ENCODE measurements around the gene ANKIB1. TPM values are rescaled to one million over a fixed set of nuclear protein-coding genes. Genes with fewer than 3 reads are reported as not detected.

Gene ANKIB1
- total RNA-seq, 1 experiment from 2014 or later, result 17.5 TPM

DNA sequence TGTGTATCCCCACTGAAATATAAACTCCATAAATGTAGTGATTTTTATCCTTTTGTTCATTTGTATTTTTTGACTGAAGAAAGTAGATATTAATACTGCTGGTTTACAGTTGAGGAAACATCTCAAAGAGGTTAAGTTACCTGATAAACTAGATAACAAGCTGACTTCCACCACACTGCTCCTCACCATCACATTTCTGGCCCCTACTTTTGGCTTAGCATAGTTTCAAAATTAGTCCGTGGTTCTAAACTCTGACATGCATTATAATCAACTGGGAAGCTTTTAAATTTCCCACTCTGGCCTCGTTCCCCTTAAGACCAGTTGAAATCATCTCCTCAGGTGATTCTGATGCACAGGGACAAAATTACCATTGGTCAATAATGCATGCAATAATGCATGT lies 43.5 kb downstream of the ANKIB1 start:
- no peak for DNase-seq
- no peaks in the 10 kb centered on the region for H3K36me3 ChIP-seq (replicated peaks; ENCODE audit: control insufficient read depth, insufficient read depth, low read length)
- H3K4me3 ChIP-seq (ENCODE audit: insufficient read depth, low read depth, low read length), result no peak overlapping the region
- H3K27me3 ChIP-seq (ENCODE audit: control insufficient read depth, insufficient read depth, low read length), result no peaks in the 10 kb centered on the region

DNA sequence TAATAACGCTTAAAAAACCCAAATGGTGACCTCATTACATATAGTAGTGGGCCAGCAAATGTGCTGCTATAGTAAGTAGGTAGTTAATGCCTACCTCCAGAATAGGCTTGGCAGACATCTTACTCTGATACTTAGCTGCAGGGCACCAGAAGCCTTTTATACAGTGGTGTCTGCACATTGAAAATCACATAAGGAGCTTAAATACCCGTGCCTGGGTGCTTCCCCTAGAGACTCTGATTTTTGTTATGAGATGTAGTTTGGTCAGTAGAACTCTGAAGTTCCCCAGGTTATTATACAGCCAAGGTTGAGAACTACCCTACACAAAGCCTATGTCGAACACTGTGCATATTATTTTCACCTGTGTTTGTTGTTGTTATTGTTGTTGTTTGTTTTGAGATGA lies 47.2 kb downstream of the ANKIB1 start:
- no peaks in the 10 kb centered on the region for H3K36me3 ChIP-seq (replicated peaks; ENCODE audit: control insufficient read depth, insufficient read depth, low read length)
- no peak overlapping the region for H3K4me3 ChIP-seq (ENCODE audit: insufficient read depth, low read depth, low read length)
- no peak for DNase-seq
- no peaks in the 10 kb centered on the region for H3K27me3 ChIP-seq (ENCODE audit: control insufficient read depth, insufficient read depth, low read length)

DNA sequence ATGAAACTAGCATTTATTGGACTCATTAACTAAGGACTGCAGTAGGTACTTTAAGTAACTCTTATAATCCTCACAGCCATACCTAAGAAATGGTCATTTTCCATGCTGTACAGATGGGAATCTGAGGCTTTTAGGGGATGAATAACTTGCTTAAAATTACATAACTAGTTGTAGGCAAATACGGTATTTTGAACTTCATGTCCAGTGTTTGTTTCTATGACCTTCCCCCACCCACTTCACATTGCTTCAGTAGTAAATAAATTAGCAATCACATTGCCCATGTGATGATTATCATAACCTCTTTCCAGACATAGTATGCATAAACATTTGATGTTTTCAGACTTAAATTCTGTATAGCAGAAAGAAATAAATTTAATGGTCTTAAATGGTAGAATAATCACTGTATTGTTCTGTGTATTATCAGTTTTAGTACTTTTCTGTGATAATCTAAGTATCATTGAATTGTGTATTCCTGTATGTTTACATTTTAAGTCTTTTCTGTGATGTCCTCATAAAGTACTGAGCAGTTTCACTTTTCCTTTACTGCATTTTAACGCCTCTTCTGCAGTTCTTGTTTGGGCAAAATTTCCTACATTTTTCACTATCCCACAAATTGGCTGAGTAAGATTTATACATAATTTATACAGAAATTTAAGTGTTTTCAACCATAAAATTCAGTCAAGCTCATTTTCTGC lies 48.3 kb downstream of the ANKIB1 start:
- Histone ChIP-seq H3K36me3 (replicated peaks; ENCODE audit: control insufficient read depth, insufficient read depth, low read length) (no peaks in the 10 kb centered on the region), H3K27me3 (ENCODE audit: control insufficient read depth, insufficient read depth, low read length) (no peaks in the 10 kb centered on the region), H3K4me3 (ENCODE audit: insufficient read depth, low read depth, low read length) (no peak overlapping the region)
- no peak for DNase-seq

DNA sequence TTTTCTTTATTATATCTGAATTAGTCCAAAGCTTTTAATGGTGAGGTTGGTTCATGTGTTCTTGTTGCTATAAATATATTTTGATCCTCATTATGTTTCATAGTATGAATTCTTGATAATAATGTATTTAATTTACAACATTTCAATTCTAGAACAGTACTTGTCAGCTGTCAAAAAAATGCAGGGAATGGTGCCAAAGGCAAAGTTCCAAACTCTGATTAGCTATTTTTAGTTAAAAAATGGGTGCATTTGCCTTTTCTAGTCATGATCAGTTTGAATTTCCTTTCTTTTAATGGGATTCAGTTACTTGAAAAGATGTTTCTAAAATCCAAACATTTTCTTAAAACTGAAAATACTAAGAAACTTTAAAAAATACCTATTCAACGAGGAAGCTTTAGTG lies 49.6 kb downstream of the ANKIB1 start:
- Histone ChIP-seq H3K36me3 (replicated peaks; ENCODE audit: control insufficient read depth, insufficient read depth, low read length) (no peaks in the 10 kb centered on the region), H3K27me3 (ENCODE audit: control insufficient read depth, insufficient read depth, low read length) (no peaks in the 10 kb centered on the region), H3K4me3 (ENCODE audit: insufficient read depth, low read depth, low read length) (no peak overlapping the region)
- DNase-seq, result no peak

DNA sequence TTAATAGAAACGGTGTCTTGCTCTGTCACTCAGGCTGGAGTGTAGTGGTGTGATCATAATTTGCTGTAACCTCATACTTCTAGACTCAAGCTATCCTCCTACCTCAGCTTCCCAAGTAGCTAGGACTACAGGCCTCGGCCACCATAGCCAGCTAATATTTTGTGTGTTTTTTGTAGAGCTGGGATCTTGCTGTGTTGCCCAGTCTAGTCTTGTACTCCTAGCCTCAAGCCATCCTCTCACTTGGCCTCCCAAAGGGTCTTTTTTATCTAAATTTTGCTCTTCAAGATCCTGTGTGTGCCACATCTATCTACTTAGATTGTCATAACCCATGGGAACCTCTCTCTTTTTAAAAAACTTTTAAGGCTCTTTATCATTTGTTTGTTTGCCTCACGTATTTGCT lies 50.5 kb downstream of the ANKIB1 start:
- Histone ChIP-seq H3K4me3 (ENCODE audit: insufficient read depth, low read depth, low read length) (no peak overlapping the region), H3K36me3 (replicated peaks; ENCODE audit: control insufficient read depth, insufficient read depth, low read length) (no peaks in the 10 kb centered on the region), H3K27me3 (ENCODE audit: control insufficient read depth, insufficient read depth, low read length) (no peaks in the 10 kb centered on the region)
- DNase-seq, result no peak

DNA sequence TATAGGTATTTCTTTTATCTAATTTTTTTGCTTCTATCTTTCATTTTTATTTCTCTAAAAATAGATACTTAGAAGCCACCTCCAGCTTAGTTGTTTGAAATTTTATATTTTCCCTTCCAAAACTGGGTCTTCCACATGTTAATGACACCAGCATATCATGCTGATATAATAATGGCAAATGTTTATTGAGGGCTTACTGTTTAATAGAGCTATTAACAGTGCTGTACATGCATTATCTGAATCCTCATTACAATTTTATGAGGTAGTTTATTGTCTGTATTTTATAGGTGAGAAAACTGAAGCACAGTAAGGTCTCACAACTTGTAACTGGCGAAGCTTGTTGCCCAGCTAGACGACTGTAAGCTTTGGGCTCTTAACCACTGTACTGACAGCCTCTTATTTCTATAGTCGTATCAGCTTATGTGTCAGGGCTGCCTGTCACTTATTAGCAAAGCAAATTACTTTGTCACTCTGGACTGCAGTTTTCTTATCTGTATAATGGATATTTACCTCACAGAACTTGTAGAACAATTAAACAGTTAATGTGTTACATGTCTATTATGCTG lies 51.2 kb downstream of the ANKIB1 start:
- no peak for DNase-seq
- Histone ChIP-seq H3K36me3 (replicated peaks; ENCODE audit: control insufficient read depth, insufficient read depth, low read length) (no peaks in the 10 kb centered on the region), H3K27me3 (ENCODE audit: control insufficient read depth, insufficient read depth, low read length) (no peaks in the 10 kb centered on the region), H3K4me3 (ENCODE audit: insufficient read depth, low read depth, low read length) (no peak overlapping the region)

DNA sequence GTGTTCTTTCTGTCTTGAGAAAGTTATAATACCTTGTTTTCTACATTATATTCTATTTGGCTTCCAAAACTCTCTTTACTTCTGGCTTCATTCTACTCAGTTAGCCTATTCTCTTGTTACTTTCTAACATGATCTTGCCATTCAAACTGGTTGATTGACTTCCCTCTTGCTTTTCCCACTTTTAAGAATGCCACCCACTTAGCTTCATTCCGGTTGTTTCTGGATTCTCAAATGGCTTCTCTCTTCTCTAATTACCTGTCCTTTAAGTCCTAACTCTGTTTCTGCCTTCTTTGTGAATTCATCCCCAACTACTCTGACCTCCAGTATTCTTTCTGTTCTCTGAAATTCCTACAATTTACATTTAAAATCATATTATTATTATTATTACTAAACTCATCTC lies 52.0 kb downstream of the ANKIB1 start:
- no peak for DNase-seq
- H3K36me3 ChIP-seq (replicated peaks; ENCODE audit: control insufficient read depth, insufficient read depth, low read length), result no peaks in the 10 kb centered on the region
- H3K4me3 ChIP-seq (ENCODE audit: insufficient read depth, low read depth, low read length), result no peak overlapping the region

DNA sequence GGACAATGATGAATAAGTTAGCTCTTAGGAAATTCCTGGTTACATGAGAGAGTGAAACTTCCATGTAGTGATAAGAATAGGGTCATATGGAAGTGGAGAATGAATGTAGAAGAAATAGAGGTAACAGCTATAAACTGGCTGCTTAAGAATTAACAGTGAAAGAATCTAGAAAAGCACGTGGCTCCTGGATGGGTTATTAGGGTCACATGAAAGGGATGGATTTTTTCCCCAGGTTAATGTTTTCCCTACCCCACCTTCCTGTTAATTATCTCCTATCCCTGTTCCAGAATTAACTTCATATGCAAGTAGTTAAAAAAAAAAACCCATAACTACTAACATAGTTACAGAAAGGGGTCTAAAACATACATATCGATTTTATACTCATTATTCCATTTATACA lies 58.0 kb downstream of the ANKIB1 start:
- no peaks in the 10 kb centered on the region; the same call in 1 of the 2 replicates for H3K36me3 ChIP-seq (replicated peaks; ENCODE audit: control insufficient read depth, insufficient read depth, low read length)
- DNase-seq, result no peak
- H3K4me3 ChIP-seq (ENCODE audit: insufficient read depth, low read depth, low read length), result no peak overlapping the region
- no peaks in the 10 kb centered on the region for H3K27me3 ChIP-seq (ENCODE audit: control insufficient read depth, insufficient read depth, low read length)

More for the DNA sequence above, 52.0 kb downstream of the ANKIB1 start:
- H3K27me3 ChIP-seq (ENCODE audit: control insufficient read depth, insufficient read depth, low read length), result no peaks in the 10 kb centered on the region

DNA sequence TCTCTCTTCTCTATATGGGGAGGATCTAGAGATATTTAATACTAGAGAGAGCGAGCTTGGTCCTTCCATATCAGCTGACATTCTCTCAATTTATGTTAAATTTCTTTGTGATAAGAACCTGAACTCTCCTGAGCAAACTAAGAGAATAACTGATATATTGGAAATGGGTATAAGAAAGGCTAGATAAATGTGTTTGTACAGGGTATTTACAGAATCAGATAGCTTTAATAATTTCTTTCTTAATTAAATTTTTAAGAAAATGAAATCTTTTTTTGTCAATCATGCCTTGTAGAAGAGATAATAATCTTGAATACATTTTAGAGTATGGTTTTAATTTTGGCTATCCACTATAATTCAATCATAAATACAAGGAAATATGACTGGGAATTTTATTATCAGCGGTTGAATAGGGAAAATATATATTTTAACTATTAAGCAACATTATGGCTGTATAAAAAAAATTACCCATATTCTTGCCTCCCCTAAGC lies 58.7 kb downstream of the ANKIB1 start:
- no peaks in the 10 kb centered on the region; the same call in none of the 2 replicates for H3K36me3 ChIP-seq (replicated peaks; ENCODE audit: control insufficient read depth, insufficient read depth, low read length)
- no peaks in the 10 kb centered on the region for H3K27me3 ChIP-seq (ENCODE audit: control insufficient read depth, insufficient read depth, low read length)
- H3K4me3 ChIP-seq (ENCODE audit: insufficient read depth, low read depth, low read length), result no peak overlapping the region
- no peak for DNase-seq

DNA sequence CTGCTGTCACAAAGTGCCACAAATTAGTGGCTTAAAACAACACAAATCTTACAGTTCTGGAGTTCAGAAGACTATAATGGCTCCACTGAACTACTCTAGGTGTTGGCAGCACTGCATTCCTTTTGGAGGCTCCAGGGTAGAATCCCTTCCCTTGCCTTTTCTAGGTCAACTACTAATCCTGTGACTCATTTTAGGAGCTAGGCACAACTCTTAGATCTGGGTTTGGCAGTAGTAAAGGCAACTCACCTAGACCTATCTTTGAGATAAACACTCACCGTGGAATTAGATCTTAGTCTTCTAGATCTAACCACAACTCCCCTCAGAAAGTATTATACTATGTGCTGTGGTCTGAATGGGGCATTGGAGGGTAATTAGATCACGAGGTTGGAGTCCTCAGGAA lies 60.4 kb downstream of the ANKIB1 start:
- no peak for DNase-seq
- H3K27me3 ChIP-seq (ENCODE audit: control insufficient read depth, insufficient read depth, low read length), result no peaks in the 10 kb centered on the region
- H3K4me3 ChIP-seq (ENCODE audit: insufficient read depth, low read depth, low read length), result no peak overlapping the region
- no peaks in the 10 kb centered on the region; the same call in none of the 2 replicates for H3K36me3 ChIP-seq (replicated peaks; ENCODE audit: control insufficient read depth, insufficient read depth, low read length)

DNA sequence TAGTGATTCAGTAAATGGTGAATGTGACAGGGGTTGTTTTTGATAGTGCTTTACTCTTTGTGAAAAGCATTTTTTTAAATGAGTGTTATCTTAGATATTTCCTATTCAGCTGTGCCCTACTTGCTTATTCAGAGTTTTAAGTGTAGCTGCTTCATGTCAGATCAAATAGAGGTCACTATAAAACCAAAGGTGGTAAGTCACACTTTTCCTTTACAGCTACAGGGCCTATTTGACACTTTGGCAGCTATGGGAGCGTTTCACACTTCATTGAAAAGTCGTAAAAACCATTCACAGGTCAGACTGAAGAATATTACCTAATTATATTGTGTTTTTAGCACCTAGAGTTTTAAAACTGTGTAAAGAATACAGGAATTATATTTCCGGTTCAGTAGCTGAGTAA lies 67.3 kb downstream of the ANKIB1 start:
- H3K36me3 ChIP-seq (replicated peaks; ENCODE audit: control insufficient read depth, insufficient read depth, low read length), result no peaks in the 10 kb centered on the region; the same call in none of the 2 replicates

DNA sequence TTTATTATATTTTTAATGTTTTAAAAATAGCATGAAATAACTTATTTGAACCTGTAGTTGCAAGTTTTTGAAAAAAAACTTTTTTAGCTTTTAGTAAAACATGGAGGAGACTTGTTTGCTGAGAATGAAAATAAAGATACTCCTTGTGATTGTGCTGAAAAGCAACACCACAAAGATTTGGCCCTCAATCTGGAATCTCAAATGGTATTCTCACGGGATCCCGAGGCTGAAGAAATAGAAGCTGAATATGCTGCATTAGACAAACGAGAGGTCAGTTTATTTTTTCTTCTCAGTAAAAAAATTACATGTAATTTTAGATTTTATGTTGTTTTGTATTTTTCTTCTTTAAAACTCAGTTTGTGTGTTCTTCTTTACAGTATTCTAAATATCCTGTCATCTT lies 73.5 kb downstream of the ANKIB1 start:
- no peak overlapping the region for H3K4me3 ChIP-seq (ENCODE audit: insufficient read depth, low read depth, low read length)
- H3K36me3 ChIP-seq (replicated peaks; ENCODE audit: control insufficient read depth, insufficient read depth, low read length), result no peaks in the 10 kb centered on the region; the same call in 1 of the 2 replicates
- no peak for DNase-seq
- H3K27me3 ChIP-seq (ENCODE audit: control insufficient read depth, insufficient read depth, low read length), result no peaks in the 10 kb centered on the region

More for the DNA sequence above, 67.3 kb downstream of the ANKIB1 start:
- Histone ChIP-seq H3K27me3 (ENCODE audit: control insufficient read depth, insufficient read depth, low read length) (no peaks in the 10 kb centered on the region), H3K4me3 (ENCODE audit: insufficient read depth, low read depth, low read length) (no peak overlapping the region)
- DNase-seq, result no peak

DNA sequence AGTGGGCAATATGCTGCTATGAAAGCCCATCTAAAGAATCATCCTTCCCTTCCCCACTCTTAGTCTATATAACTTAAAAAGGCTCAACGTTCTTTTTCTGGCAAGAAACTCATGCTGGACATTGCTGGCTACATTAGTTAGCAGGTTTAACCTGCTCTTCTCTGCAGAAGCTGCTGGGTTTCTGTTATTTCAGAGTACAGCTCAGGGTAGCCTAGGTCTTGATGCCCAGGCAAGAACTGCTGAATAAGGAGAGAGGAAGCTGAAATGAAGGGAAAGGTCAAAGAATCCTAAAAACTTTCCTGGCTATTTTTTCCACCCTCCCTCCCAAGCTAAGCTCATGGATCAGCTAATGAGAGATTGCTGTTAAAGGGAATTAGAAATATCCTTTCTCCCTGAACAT lies 79.4 kb downstream of the ANKIB1 start:
- Histone ChIP-seq H3K27me3 (ENCODE audit: control insufficient read depth, insufficient read depth, low read length) (no peaks in the 10 kb centered on the region), H3K36me3 (replicated peaks; ENCODE audit: control insufficient read depth, insufficient read depth, low read length) (no peaks in the 10 kb centered on the region; the same call in 1 of the 2 replicates), H3K4me3 (ENCODE audit: insufficient read depth, low read depth, low read length) (no peak overlapping the region)
- DNase-seq, result no peak

DNA sequence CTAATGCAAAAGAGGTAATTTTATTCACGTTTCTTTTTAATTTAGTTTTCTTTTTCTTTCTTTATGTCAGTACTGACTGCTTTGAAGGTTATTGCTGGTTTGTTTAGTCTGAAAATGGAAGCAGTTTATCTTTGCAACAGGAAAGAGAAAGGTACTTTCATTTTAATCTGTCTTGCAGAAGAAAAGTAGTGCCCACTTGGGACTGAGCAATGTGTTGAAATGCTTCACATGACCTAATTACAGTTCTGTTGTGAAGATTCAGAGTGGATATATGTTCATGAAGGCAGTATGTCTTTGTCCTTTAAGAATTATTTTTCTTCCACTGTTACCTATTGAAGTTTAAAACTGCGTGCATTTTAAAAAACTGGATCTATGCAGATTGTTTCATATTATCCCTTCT lies 80.1 kb downstream of the ANKIB1 start:
- H3K4me3 ChIP-seq (ENCODE audit: insufficient read depth, low read depth, low read length), result no peak overlapping the region
- no peaks in the 10 kb centered on the region for H3K36me3 ChIP-seq (replicated peaks; ENCODE audit: control insufficient read depth, insufficient read depth, low read length)
- no peaks in the 10 kb centered on the region for H3K27me3 ChIP-seq (ENCODE audit: control insufficient read depth, insufficient read depth, low read length)
- DNase-seq, result no peak

DNA sequence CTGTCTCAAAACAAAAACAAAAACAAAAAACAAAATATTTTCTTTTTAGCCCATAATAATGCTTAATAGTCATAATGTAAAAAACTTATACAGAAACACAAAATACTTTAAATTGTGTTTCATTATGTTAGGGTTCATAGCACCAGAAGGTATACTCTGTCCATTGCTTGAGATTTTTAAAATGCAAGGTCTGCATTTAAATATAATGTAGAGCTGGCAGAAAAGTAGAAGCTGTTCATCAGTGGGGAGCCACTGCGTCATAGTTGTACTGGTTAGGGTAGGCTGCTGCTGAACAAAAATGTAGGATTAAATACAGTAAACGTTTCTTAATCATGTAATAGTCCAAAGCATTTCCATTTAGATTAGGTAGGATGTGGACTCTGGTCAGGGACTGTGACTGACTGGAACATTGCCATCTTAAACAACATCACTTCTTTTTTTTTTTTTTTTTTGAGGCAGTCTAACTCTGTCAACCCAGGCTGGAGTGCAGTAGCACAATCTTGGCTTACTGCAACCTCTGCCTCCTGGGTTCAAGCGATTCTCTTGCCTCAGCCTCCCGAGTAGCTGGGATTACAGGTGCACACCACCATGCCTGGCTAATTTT lies 85.2 kb downstream of the ANKIB1 start:
- DNase-seq, result no peak
- H3K27me3 ChIP-seq (ENCODE audit: control insufficient read depth, insufficient read depth, low read length), result no peaks in the 10 kb centered on the region
- no peak overlapping the region for H3K4me3 ChIP-seq (ENCODE audit: insufficient read depth, low read depth, low read length)
- H3K36me3 ChIP-seq (replicated peaks; ENCODE audit: control insufficient read depth, insufficient read depth, low read length), result no peaks in the 10 kb centered on the region
